ENCODE results near the gene ZW10.
"Not testable (repeated sequence)": the region's sequence is repeated elsewhere in the genome, so short reads cannot be mapped to it uniquely, and the experiment has no call there.

The ZW10 gene

GRCh38 chr11:113773416-113774173 lies at the start of gene ZW10:
Gene ZW10 (minus strand): TSS chr11:113773692. CDS start chr11:113773666, 26 bp downstream.
- peak; percentile 98 for FAIRE-seq
- DNase-seq (ENCODE audit: low spot score) = peak; percentile 98

- FAIRE-seq (no peak), DNase-seq (ENCODE audit: low spot score) (no peak)
These were observed 44.9 kb upstream of the ZW10 start for GRCh38 chr11:113818426-113818825.

- DNase-seq (ENCODE audit: low spot score) (no peak), FAIRE-seq (no peak)
These were observed 44.1 kb upstream of the ZW10 start for GRCh38 chr11:113817626-113818025.

- DNase-seq (ENCODE audit: low spot score) (no peak), FAIRE-seq (no peak)
These were observed 43.7 kb upstream of the ZW10 start for GRCh38 chr11:113817162-113817561.

GRCh38 chr11:113814181-113814580 lies 40.7 kb upstream of the ZW10 start:
- DNase-seq (ENCODE audit: low spot score) (no peak), FAIRE-seq (no peak)

- peak; percentile 86 for FAIRE-seq
- no peak for DNase-seq (ENCODE audit: low spot score)
These were observed 35.4 kb upstream of the ZW10 start for GRCh38 chr11:113808931-113809330.

GRCh38 chr11:113806406-113806805 lies 32.9 kb upstream of the ZW10 start:
- DNase-seq (ENCODE audit: low spot score) (peak; percentile 50), FAIRE-seq (no peak)

- DNase-seq (ENCODE audit: low spot score) (no peak), FAIRE-seq (no peak)
These were observed 32.1 kb upstream of the ZW10 start for GRCh38 chr11:113805640-113806039.

- FAIRE-seq (peak; percentile 27), DNase-seq (ENCODE audit: low spot score) (no peak)
These were observed 29.1 kb upstream of the ZW10 start for GRCh38 chr11:113802621-113803020.

- no peak for FAIRE-seq
- peak; percentile 63 for DNase-seq (ENCODE audit: low spot score)
These were observed 23.3 kb upstream of the ZW10 start for GRCh38 chr11:113796663-113797259.

- DNase-seq (ENCODE audit: low spot score) (no peak), FAIRE-seq (peak; percentile 42)
These were observed 16.3 kb upstream of the ZW10 start for GRCh38 chr11:113789675-113790320.

GRCh38 chr11:113789016-113789415 lies 15.5 kb upstream of the ZW10 start:
- FAIRE-seq; DNase-seq (ENCODE audit: low spot score): not testable (repeated sequence)

GRCh38 chr11:113782134-113782533 lies 8.6 kb upstream of the ZW10 start:
- FAIRE-seq = no peak

GRCh38 chr11:113781682-113782081 lies 8.2 kb upstream of the ZW10 start:
- FAIRE-seq = peak; percentile 61
- DNase-seq (ENCODE audit: low spot score) = no peak

More at GRCh38 chr11:113782134-113782533, 8.6 kb upstream of the ZW10 start:
- DNase-seq (ENCODE audit: low spot score) = no peak

- FAIRE-seq (no peak), DNase-seq (ENCODE audit: low spot score) (no peak)
These were observed 6.0 kb upstream of the ZW10 start, which contains the start of gene CLDN25 for GRCh38 chr11:113779496-113779895. Gene CLDN25 (plus strand): TSS chr11:113779796. CDS start chr11:113779796, 0 bp downstream.

GRCh38 chr11:113778111-113778910 lies 4.8 kb upstream of the ZW10 start:
- FAIRE-seq (peak; percentile 91), DNase-seq (ENCODE audit: low spot score) (peak; percentile 51)

- FAIRE-seq (no peak), DNase-seq (ENCODE audit: low spot score) (no peak)
These were observed 647 bp upstream of the ZW10 start for GRCh38 chr11:113774174-113774503.

GRCh38 chr11:113773092-113773415 lies 438 bp downstream of the ZW10 start:
- peak; percentile 42 for DNase-seq (ENCODE audit: low spot score)
- no peak for FAIRE-seq

- no peak for FAIRE-seq
- DNase-seq (ENCODE audit: low spot score) = no peak
These were observed 1.5 kb downstream of the ZW10 start for GRCh38 chr11:113771964-113772363.

GRCh38 chr11:113764527-113765219 lies 8.8 kb downstream of the ZW10 start:
- DNase-seq (ENCODE audit: low spot score) = no peak
- no peak for FAIRE-seq

- not testable (repeated sequence) for FAIRE-seq; DNase-seq (ENCODE audit: low spot score)
These were observed 10.5 kb downstream of the ZW10 start for GRCh38 chr11:113763040-113763439.
